GM19025 (cell line): ENCODE measurements around the gene MBTD1.
"Not testable (repeated sequence)": the region's sequence is repeated elsewhere in the genome, so short reads cannot be mapped to it uniquely, and the experiment has no call there.

Experiments
- ATAC-seq: cut with Tn5 transposase; IDR thresholded peaks from one replicate; pipeline ENCODE4 v1.9.1; 2021; ENCODE audit warnings: mild to moderate bottlenecking, low read depth, moderate library complexity; ENCODE audit not compliant: unreplicated experiment

The MBTD1 gene

DNA sequence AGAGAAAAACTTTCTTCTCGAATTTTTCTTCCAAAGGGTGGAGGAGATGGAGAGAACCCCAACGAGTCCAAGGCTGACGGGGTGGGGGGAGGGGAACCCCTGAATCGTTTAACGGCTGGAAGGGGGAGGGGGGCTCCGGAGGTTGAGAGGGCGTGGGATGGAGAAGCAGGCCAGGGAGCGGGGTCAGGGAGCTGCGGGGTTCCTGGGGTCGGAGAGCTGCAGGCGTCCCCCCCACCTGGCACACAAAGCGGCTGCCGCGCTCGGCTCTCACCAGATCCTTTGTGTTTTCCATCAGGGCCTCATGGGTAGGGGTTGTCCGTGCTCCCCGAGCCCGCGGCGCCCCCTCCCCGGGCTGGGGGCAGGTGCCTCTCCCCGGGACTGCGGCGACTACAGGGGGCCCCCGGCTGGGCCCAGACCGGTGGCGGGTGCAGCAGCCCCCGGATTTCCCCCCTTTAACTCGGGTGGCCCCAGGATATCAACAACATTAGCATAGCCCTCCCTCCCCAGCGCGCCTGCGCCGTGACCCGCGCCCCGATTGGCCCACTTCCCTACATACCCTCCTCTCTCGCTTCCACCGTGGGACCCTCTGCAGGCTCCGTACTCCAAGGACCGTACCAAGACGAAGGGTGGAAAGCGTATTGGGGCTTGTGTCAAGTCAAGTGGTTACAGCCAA is at the start of gene MBTD1:
Gene MBTD1 (minus strand): TSS at position 486 of the 673 bp plus-strand sequence. CDS start 34,888 bp downstream, outside the sequence.
- peak; percentile 68 for ATAC-seq

- no peak for ATAC-seq
Observed at GRCh38 chr17:51305182-51305581, 45.3 kb upstream of the MBTD1 start.

- ATAC-seq: no peak
Observed at GRCh38 chr17:51299859-51300258, 40.0 kb upstream of the MBTD1 start.

GRCh38 chr17:51298508-51299371 is 38.9 kb upstream of the MBTD1 start:
- no peak for ATAC-seq

DNA sequence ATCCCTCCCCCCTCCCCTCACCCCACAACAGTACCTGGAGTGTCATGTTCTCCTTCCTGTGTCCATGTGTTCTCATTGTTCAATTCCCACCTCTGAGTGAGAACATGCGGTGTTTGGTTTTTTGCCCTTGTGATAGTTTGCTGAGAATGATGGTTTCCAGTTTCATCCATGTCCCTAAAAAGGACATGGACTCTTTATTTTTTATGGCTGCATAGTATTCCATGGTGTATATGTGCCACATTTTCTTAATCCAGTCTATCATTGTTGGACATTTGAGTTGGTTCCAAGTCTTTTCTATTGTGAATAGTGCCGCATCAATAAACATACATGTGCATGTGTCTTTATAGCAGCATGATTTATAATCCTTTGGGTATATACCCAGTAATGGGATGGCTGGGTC is 34.5 kb upstream of the MBTD1 start:
- not testable (repeated sequence) for ATAC-seq

DNA sequence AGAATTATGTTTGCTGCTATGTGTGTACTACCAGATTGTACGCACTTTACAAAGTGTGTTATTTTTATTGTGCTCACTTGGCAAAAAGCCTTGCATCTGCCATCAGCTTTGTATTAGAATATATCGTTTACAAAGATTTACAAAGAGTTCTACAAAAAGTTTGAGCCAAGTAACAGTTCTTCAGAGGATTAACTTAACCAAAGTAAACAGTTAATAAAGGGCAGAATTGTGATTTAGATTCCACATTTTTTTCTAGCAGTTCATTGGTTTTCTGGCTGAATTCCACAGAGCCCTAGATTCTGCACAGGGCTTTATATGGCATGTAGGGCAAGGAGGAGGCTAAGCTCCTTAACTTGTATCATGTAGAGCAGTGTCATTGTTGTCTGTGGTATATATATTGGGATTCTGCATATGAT is 29.9 kb upstream of the MBTD1 start:
- no peak for ATAC-seq

- ATAC-seq: no peak
Observed at GRCh38 chr17:51287412-51287811, 27.6 kb upstream of the MBTD1 start.

DNA sequence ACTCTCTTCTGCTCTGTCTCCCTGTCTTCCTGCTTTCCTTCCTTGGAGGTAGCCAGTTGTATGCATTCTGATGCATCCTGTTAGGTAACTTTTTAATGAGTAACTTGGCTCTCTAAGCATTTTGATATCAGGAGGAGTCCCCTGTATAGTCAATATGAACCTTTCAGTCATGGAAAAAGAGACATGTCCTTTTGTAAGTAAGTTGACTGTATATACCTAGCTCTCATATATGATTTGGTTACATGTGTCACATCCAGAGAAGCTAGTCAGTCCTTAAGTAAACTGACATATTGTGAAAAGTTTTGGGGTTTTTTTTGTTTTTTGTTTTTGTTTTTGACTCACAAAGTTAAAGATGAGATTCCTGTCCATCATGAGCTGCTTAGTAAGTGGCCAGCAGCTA is 19.3 kb upstream of the MBTD1 start:
- no peak for ATAC-seq

GRCh38 chr17:51275381-51275780 is 15.5 kb upstream of the MBTD1 start:
- no peak for ATAC-seq

DNA sequence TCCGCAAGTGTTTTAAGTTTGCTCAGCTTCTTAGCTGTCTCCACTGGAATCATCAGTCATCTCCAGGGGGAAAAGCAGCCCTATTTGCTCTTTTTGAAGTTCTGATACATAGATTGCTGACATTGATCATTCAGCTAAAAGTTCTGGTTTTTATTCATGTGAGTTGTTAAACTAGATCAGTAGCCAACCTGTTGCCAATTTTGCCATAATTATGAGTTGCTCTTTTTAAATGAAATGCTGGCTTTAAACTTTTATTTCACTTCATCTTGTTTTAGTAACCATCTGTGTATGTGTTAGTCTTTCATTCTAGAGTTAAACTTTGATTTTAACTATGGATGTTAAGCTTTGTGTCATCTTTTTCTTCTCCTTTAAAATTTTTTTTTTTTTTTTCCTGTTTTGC is 13.0 kb upstream of the MBTD1 start:
- no peak for ATAC-seq

DNA sequence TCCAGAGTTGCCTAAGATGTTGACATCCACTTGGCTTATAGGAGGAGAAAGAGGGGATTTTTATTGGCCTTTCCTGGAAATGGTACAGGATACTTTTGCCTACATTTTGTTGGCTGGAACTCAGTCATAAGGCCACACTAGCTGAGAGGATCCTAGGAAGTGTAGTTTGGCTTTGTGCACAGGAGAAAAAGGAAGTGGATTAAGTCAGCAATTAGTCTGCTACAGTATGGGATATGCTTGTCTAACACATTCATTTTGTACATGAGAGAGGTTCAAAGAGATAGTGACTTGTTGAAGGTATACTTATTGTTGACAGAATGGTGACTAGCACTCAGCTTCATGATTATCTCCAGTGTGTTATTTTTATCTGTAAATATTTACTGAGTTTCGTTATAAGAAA is 10.8 kb upstream of the MBTD1 start:
- ATAC-seq: no peak

DNA sequence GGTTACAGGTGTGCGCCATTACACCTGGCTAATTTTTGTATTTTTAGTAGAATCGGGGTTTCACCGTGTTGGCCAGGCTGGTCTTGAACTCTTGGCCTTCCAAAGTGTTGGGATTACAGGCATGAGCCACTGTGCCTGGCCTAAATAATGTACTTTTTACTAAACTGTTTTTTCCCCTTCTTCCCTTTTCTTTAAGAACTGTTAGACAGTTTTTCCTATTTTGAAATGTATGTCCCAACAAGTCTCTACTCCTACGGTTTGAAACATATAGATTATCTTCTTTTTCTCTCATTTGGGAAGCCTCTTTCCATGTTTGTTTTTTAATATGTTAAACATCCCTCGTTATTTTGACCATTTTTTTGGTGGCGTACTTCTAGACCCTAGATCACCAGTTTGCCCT is 10.1 kb upstream of the MBTD1 start:
- no peak for ATAC-seq

- not testable (repeated sequence) for ATAC-seq
Observed at GRCh38 chr17:51264466-51264865, 4.6 kb upstream of the MBTD1 start.

DNA sequence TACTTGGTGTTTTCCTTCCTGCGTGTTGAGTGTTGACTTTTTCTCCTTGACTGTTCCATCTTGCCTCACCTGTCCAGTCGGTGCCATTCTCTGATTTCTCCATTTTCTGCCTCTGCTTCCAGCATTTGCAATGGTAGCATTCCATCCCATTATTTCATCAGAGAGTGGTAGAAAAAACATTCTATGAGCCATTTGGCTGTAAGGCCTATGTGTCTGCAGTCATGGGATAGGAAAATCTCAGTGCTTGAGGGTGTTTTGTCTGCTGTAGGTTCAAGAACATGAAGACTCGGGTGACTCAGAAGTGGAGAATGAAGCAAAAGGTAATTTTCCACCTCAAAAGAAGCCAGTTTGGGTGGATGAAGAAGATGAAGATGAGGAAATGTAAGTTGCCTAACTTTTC is 3.2 kb upstream of the MBTD1 start:
- no peak for ATAC-seq

DNA sequence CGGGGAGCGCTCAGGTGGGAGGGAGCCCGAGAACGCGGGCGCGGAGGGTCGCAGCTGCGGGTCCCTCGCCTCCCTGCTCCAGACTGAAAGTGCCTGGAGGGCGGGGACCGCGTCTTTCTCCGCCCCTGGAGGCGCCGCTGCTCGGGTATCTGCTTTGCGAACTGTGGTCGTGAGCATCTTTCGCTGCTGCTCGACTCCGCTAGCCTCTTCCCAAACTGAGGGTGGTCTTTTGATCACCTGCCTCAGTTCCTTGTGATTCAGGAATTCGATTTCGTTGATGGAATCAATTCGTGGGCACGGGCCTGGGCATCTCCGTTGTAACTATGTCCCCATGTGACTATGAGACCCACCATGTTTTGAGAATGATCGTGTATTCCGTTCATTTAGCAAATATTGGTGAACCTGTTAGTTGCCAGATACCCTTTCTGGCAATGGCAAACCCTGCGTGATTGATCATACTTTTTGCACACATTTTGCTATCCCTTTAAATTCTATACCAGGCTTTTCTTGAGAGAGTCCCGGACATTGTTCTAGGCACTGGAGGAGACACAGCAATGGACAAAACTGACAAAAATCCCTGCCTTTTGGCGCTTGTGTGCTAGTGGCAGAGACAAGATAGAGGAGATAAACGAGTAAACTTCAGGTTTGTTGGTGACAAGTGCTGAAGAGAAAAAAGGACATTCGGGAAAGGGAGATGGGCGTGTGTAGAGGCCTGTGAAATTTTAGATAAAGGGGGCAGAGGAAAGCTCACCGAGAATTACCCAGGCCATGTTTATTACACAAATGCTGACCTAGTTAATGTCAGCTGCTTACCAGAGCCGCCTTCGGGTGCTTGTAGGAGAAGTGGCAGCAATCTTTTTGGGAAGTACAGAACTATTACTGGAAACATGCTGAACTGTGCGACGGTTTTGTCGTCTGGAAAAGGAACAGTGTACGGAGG is 1.4 kb upstream of the MBTD1 start:
- no peak for ATAC-seq

DNA sequence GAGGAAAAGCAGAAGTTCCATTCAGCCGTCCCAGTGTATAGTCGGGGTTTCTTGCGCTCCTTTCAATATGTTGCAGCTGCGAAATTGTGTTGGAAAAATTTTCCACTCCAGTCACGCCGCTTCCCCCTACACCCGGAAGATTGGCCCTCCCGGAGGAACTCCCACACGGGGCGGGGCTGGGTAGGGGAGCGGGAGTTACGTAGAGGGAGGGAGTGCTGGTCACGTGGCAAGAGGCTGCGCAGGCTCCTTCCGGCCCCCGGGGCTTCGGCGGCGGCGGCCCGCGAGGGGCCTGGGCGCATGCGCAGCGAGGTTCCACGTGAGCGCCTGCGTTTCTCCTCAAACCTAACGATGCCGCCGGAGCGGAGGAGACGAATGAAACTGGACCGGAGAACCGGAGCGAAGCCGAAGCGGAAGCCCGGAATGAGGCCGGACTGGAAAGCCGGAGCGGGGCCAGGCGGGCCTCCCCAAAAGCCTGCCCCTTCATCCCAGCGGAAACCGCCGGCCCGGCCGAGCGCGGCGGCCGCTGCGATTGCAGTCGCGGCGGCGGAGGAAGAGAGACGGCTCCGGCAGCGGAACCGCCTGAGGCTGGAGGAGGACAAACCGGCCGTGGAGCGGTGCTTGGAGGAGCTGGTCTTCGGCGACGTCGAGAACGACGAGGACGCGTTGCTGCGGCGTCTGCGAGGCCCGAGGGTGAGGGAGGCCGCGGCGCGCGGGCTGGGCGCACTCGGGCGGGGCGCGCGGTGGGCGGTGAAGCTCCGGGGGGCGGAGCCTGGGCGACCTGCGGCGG is 581 bp upstream of the MBTD1 start, which contains the start of gene UTP18:
Gene UTP18 (plus strand): TSS at position 310 of the 787 bp plus-strand sequence. CDS start 39 bp downstream, at position 349.
- peak; percentile 72 for ATAC-seq

GRCh38 chr17:51258756-51259563 is 889 bp downstream of the MBTD1 start:
- no peak for ATAC-seq

DNA sequence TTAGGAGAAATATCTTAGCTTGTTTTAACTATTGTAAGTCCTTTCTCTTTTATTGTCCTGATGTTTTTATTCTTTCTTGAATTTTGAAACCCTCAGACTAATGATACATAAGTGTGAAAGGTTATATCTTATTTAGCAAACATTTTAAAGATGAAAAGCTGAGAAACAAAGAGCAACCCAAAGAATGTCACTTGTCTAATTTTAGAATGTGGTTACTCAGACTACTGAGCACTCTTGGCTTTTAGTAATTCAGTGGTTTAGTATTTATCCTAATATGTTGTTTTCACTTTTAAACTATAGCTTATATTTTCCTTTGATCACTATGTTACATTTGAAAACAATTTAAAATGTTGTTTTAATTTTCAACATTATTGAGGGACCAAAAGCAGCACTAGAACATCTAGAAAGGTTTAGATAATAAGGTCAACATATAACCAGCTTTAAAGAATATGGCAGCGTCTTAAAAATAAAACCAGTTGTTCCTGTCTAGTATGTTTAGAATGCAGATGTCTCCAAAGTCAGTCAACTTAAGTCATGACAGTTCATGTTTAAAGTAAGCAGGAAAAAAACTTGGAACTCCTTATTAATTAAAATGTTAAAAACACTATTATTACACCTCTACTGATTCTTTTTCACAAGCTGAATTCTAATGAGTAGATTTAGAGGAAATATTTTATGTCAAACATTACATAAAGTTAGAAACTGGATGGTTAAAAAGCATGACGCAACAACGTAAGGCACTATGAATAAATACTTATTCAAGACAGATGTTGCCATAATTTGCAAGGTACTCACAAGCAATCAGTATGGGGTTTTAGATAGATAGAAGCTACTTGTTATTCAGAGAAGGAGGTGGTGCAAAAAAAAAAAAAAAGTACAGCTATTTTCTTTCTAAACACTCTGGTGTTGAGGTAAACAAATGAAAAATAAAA is 2.4 kb downstream of the MBTD1 start:
- no peak for ATAC-seq
